Spleen (tissue), 11 donors: Measurements from ENCODE around the gene PPP1CC. TPM values are rescaled to one million over a fixed set of nuclear protein-coding genes. Genes with fewer than 3 reads are reported as not detected.

Source experiments
- DNase-seq: peaks from one replicate; pipeline ENCODE4 v3.0.0-alpha.2; 2020
- H3K27ac ChIP-seq, 8 donors: fragments of 200-600 bp; sonication (generic) in 7 of 8; 1 replicate in 4 of 8; 2 replicates in 4 of 8; pipeline versions ENCODE4 v1.5.0 to v1.8.0; 2016 to 2021; ENCODE audit warnings: inconsistent platforms in 4 of 8, mild to moderate bottlenecking in 4 of 8, moderate library complexity in 1 of 8
- H3K27me3 ChIP-seq, 7 donors: fragments of 200-600 bp; sonication (generic) in 6 of 7; replicated peaks in 1 of 7; 1 replicate in 4 of 7; 2 replicates in 3 of 7; pipeline versions ENCODE4 v1.5.0 to v1.8.0; 2016 to 2021; ENCODE audit warnings: inconsistent platforms in 3 of 7, mild to moderate bottlenecking in 1 of 7
- H3K36me3 ChIP-seq, 6 donors: fragments of 200-600 bp; sonication (generic) in 5 of 6; 1 replicate in 4 of 6; 2 replicates in 2 of 6; pipeline versions ENCODE4 v1.5.0 to v1.8.0; 2016 to 2021; ENCODE audit warnings: inconsistent platforms in 2 of 6
- H3K4me1 ChIP-seq, 6 donors: fragments of 200-600 bp; sonication (generic) in 5 of 6; 1 replicate in 3 of 6; 2 replicates in 3 of 6; pipeline versions ENCODE4 v1.5.0 to v1.8.0; 2016 to 2021; ENCODE audit warnings: inconsistent platforms in 3 of 6
- H3K4me3 ChIP-seq, 8 donors: fragments of 200-600 bp; sonication (generic) in 7 of 8; 1 replicate in 4 of 8; 2 replicates in 4 of 8; pipeline versions ENCODE4 v1.5.0 to v1.8.0; 2016 to 2021; ENCODE audit warnings: inconsistent platforms in 4 of 8, mild to moderate bottlenecking in 4 of 8, moderate library complexity in 2 of 8
- H3K9me3 ChIP-seq, 8 donors: fragments of 200-600 bp; sonication (generic) in 7 of 8; 1 replicate in 4 of 8; 2 replicates in 4 of 8; pipeline versions ENCODE4 v1.5.0 to v1.8.0; 2016 to 2021; ENCODE audit warnings: inconsistent platforms in 4 of 8
- POLR2A ChIP-seq, 3 donors: fragments of 450-650 bp; IDR thresholded peaks; one replicate each; pipeline ENCODE4 v1.5.1; 2017; ENCODE audit warnings: antibody characterized with exemption in 3 of 3, mild to moderate bottlenecking in 1 of 3
- POLR2AphosphoS5 ChIP-seq, 3 donors: sonication (generic); formaldehyde crosslinking; IDR thresholded peaks; one replicate each; pipeline ENCODE4 v1.5.1; 2017; ENCODE audit warnings: antibody characterized with exemption in 3 of 3
- WGBS, 5 donors: extraction: QIAGEN DNeasy Blood & Tissue Kit in 3 of 5; methylation state at CpG; one replicate each; pipeline versions ENCODE4 v1.1.5 to v1.1.7; 2013 to 2018; 5-methylcytosine and 5-hydroxymethylcytosine counted together
- intact Hi-C: fragments of 100-400 bp; cut with DNase I; formaldehyde crosslinking; loops from one replicate; pipeline ENCODE4 v1.15.0; 2023; ENCODE audit warnings: low total_unique reads
- polyA plus RNA-seq, 3 donors: library from polyadenylated mRNA; stranded (reverse); fragments of 200-250 nt; gene quantifications; one replicate each; pipeline ENCODE4 v1.2.1, GENCODE V29; 2013
- total RNA-seq, 7 donors: library from RNA; depleted of rRNA in 3 of 7; stranded (reverse); fragments of >200 nt in 3 of 7; fragmentation: NEBNext Ultra II Directional in 4 of 7; extraction: Animal tissue kit (Norgen Biotek cat#: 25700) in 4 of 7; gene quantifications; one replicate each; pipeline versions ENCODE4 v1.1.0 to v1.2.1, GENCODE V29; 2016 to 2021
- TF ChIP-seq, protein P1 (sequence below), 11 experiments: fragments of 200-600 bp in 7 of 11; fragments of 450-650 bp in 4 of 11; sonication (generic) in 4 of 11; IDR thresholded peaks in 8 of 11; conservative IDR thresholded peaks in 3 of 11; 1 replicate in 7 of 11; 2 replicates in 4 of 11; pipeline versions ENCODE4 v1.4.0 to v1.8.0; 2016 to 2021; ENCODE audit warnings: antibody characterized with exemption in 11 of 11, inconsistent platforms in 4 of 11, mild to moderate bottlenecking in 1 of 11
- donor health status: healthy with polysubstance abuse.
- donor health status: DM: no; HTN: no; CAD: no; lungs with moderate emphysema.
- donor health status: DM: no; HTN: no; CAD: no.
- donor health status: Bipolar disorder and iron deficiency.
- donor health status: healthy.
- donor health status: DM: no; HTN: no; CAD: no.
- donor health status: DM: yes; HTN: yes; CAD: no.

The PPP1CC gene
- total and polyA plus RNA-seq, 10 donors: 74.8 to 173 (median 111) TPM

DNA sequence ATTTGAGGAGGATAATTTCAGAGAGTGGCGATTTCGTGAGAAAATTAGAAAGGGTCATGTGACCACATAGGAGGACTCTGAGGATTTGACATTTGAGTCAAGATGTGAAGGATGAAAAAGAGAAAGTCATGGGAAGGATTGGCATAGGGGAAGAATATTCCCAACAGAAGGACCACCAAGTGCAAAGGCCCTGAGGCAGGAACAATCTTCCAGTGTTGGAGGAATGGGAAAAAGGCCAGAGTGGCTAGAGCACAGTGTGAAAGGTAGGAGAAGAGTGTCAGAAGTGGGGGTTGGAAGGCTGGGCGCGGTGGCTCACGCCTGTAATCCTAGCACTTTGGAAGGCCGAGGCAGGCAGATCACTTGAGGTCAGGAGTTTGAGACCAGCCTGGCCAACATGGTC, 3.9 kb upstream of the PPP1CC start:
- intact Hi-C loops: no loop called here
- 89 to 97% (median 92%) methylated on average over 6 of the region's 6 CpGs for WGBS, 5 donors
- TF ChIP-seq, protein P1, sequence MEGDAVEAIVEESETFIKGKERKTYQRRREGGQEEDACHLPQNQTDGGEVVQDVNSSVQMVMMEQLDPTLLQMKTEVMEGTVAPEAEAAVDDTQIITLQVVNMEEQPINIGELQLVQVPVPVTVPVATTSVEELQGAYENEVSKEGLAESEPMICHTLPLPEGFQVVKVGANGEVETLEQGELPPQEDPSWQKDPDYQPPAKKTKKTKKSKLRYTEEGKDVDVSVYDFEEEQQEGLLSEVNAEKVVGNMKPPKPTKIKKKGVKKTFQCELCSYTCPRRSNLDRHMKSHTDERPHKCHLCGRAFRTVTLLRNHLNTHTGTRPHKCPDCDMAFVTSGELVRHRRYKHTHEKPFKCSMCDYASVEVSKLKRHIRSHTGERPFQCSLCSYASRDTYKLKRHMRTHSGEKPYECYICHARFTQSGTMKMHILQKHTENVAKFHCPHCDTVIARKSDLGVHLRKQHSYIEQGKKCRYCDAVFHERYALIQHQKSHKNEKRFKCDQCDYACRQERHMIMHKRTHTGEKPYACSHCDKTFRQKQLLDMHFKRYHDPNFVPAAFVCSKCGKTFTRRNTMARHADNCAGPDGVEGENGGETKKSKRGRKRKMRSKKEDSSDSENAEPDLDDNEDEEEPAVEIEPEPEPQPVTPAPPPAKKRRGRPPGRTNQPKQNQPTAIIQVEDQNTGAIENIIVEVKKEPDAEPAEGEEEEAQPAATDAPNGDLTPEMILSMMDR (IDR thresholded peaks at IDR 0.05 in 8 of 11, conservative IDR thresholded peaks at IDR 0.05 in 3 of 11): no peak
- TF ChIP-seq POLR2A (IDR thresholded peaks at IDR 0.05) (no peak), POLR2AphosphoS5 (IDR thresholded peaks at IDR 0.05) (no peak)
- Histone ChIP-seq H3K36me3 (no peaks in the 10 kb centered on the region), H3K4me3 (no peak overlapping the region), H3K4me1 (peaks cover 0 to 21% (median 13%) of the 10 kb centered on the region in 6 donors), H3K27me3 (no peaks in the 10 kb centered on the region), H3K27ac (no peak overlapping the region), H3K9me3 (no peaks in the 10 kb centered on the region)
- DNase-seq: no peak

DNA sequence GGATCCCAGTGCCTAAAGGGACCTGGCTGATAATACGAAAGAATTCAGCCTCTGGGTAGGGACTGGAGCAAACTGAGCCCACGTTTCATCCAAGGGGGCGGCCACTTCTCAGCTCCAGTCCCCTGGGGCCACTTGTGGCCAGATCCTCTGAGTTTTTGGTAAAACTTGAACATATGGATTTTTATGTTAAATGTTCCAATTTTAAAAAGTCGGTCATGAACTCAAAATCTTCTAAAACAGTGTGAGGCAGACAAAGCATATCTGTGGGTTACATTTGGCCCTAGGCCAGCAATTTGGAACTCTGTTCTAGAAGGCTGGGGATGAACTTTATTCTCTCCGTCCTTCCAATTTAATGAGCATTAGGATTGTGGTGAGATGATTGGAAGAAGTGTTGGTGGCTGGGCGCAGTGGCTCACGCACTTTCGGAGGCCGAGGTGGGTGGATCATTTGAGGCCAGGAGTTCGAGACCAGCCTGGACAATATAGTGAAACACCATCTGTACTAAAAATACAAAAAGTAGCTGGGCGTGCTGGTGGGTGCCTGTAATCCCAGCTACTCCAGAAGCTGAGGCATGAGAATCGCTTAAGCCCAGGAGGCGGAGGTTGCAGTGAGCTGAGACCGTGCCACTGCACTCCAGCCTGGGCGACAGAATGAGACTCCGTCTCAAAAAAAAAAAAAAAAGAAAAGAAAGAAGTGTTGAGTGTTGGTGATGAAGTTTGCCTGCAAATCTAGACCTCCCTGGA, 3.0 kb upstream of the PPP1CC start:
- peaks cover 5 to 30% (median 20%) of the 10 kb centered on the region in 6 donors for H3K4me1 ChIP-seq
- TF ChIP-seq POLR2AphosphoS5 (IDR thresholded peaks at IDR 0.05): no peak
- TF ChIP-seq, protein P1 (IDR thresholded peaks at IDR 0.05 in 8 of 11, conservative IDR thresholded peaks at IDR 0.05 in 3 of 11): no peak
- no peaks in the 10 kb centered on the region for H3K36me3 ChIP-seq
- no peak overlapping the region for H3K4me3 ChIP-seq
- WGBS, 5 donors: 90 to 93% (median 92%) methylated on average over 16 of the region's 16 CpGs
- peak overlapping the region in 1 of 8 donors; percentile 37 for H3K27ac ChIP-seq
- DNase-seq: no peak
- intact Hi-C loops: no loop called here
- no peaks in the 10 kb centered on the region for H3K9me3 ChIP-seq
- H3K27me3 ChIP-seq: no peaks in the 10 kb centered on the region

DNA sequence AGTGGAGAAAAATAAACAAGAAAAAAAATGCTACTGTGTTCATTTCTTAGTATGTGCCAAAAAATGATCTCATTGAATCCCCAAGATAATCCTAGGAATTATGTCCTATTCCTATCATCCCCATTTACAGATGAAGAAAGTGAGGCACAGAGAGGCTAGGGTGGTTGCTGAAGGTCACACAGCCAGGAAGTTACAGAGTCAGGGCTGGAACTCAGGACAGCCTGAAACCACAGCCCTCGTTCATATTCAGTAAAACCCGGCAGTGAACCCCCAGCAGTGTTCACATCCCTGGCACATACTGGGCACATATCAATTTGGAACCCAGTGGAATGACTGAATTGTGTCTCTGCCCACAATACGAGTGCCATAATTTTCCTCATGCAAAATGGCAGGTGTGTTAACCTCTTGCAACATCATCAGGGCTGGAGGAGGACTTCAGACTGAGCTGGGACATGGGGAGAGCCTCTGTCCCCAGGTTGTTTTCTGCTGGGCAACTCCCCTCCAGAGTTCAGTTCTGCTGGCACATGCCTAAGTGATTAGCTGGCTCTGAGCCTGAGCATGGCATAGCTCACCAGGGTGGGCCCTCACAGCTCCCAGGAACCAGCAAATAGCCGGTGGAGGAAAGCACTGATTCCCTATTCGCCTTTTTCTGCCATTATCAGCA, 2.0 kb upstream of the PPP1CC start:
- Histone ChIP-seq H3K27me3 (no peaks in the 10 kb centered on the region), H3K4me1 (peaks cover 13 to 40% (median 30%) of the 10 kb centered on the region in 6 donors), H3K9me3 (no peaks in the 10 kb centered on the region), H3K27ac (peak overlapping the region in 2 of 8 donors; percentile 11 to 37), H3K4me3 (no peak overlapping the region), H3K36me3 (no peaks in the 10 kb centered on the region)
- 81 to 93% (median 87%) methylated on average over 5 of the region's 5 CpGs for WGBS, 5 donors
- TF ChIP-seq, protein P1 (IDR thresholded peaks at IDR 0.05 in 8 of 11, conservative IDR thresholded peaks at IDR 0.05 in 3 of 11): no peak
- TF ChIP-seq POLR2A (IDR thresholded peaks at IDR 0.05): no peak
- no peak for TF ChIP-seq POLR2AphosphoS5 (IDR thresholded peaks at IDR 0.05)
- intact Hi-C loops: no loop called here
- no peak for DNase-seq

DNA sequence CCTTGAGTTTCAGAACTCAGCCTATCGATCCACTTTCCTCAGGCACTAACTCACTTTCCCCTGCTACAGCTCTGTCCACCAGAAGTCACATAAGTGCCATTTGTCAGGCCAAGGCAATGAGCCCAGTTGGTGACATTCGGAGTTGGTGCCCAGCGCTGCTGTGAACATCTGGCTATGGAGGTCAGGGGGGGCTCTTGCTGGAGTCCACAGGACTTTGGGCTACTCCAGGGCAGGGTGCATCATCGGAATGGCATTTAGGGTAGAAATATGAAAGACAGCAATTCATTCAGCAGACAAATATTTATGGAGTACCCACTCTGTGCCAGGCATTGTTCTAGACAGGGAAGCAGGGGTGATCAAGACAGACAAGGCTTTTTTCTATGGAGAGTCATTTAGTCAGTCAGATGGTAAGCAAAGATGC, 1.5 kb upstream of the PPP1CC start:
- Histone ChIP-seq H3K9me3 (no peaks in the 10 kb centered on the region), H3K4me3 (no peak overlapping the region), H3K4me1 (peaks cover 19 to 45% (median 36%) of the 10 kb centered on the region in 6 donors), H3K36me3 (no peaks in the 10 kb centered on the region), H3K27ac (peak overlapping the region in 3 of 8 donors; percentile 91 to 94 (median 93)), H3K27me3 (no peaks in the 10 kb centered on the region)
- 80 to 90% (median 82%) methylated on average over 4 of the region's 4 CpGs for WGBS, 5 donors
- DNase-seq: no peak
- intact Hi-C loops: no loop called here
- TF ChIP-seq, protein P1 (IDR thresholded peaks at IDR 0.05 in 8 of 11, conservative IDR thresholded peaks at IDR 0.05 in 3 of 11): no peak
- TF ChIP-seq POLR2AphosphoS5 (IDR thresholded peaks at IDR 0.05) (no peak), POLR2A (IDR thresholded peaks at IDR 0.05) (no peak)
